B cell (primary cell): ENCODE measurements around the gene APBA3. TPM values are rescaled to one million over a fixed set of nuclear protein-coding genes. Genes with fewer than 3 reads are reported as not detected.

Experiments
- ATAC-seq: fragments of 200-7000 bp; cut with Tn5 transposase; one replicate; pipeline ENCODE4 v1.10.0; 2021; ENCODE audit warnings: low read depth, mild to moderate bottlenecking, moderate number of reproducible peaks, moderate library complexity
- CTCF ChIA-PET: fragments of 350-600 bp; sonication (Branson Sonifier 250); formaldehyde crosslinking; loops from one replicate; lab custom pipeline; 2021; ENCODE audit warnings: antibody characterized with exemption, inconsistent platforms; lab: Charles Lee
- POLR2A ChIA-PET: fragments of 350-600 bp; sonication (Branson Sonifier 250); formaldehyde crosslinking; loops from one replicate; lab custom pipeline; 2021; ENCODE audit warnings: antibody characterized with exemption; lab: Charles Lee
- DNase-seq: peaks from one replicate; pipeline ENCODE4 v3.0.0; 2013
- H2AFZ ChIP-seq: 2 replicates; pipeline ENCODE4 v1.6.1; 2012; ENCODE audit warnings: mild to moderate bottlenecking, low read depth, low read length; ENCODE audit not compliant: insufficient read depth, poor library complexity, severe bottlenecking
- H3K27ac ChIP-seq, 2 donors: 1 replicate in 1 of 2; 2 replicates in 1 of 2; pipeline ENCODE4 v1.5.1; 2012 to 2013; ENCODE audit warnings: low read length in 2 of 2, mild to moderate bottlenecking in 2 of 2, moderate library complexity in 1 of 2
- H3K27me3 ChIP-seq, 4 experiments: fragments of 200-600 bp in 1 of 4; sonication (generic) in 1 of 4; replicated peaks in 1 of 4; 1 replicate in 2 of 4; 2 replicates in 2 of 4; pipeline versions ENCODE4 v1.6.1 to v1.7.0; 2013 to 2016; ENCODE audit warnings: low read length in 3 of 4, mild to moderate bottlenecking in 2 of 4, mixed read lengths in 1 of 4, moderate library complexity in 1 of 4; ENCODE audit not compliant: insufficient read depth in 4 of 4, control insufficient read depth in 3 of 4; ENCODE audit errors: control extremely low read depth in 1 of 4
- H3K36me3 ChIP-seq, 2 experiments: replicated peaks in 1 of 2; 1 replicate in 1 of 2; 2 replicates in 1 of 2; pipeline versions ENCODE4 v1.6.1 to v1.7.1; 2013; ENCODE audit warnings: low read length in 1 of 2; ENCODE audit not compliant: insufficient read depth in 2 of 2, control insufficient read depth in 1 of 2; ENCODE audit errors: control extremely low read depth in 1 of 2, extremely low read depth in 1 of 2
- H3K4me1 ChIP-seq, 2 donors: fragments of 200-600 bp in 1 of 2; sonication (generic) in 1 of 2; 1 replicate in 1 of 2; 2 replicates in 1 of 2; pipeline versions ENCODE4 v1.5.1 to v1.6.1; 2013 to 2017; ENCODE audit warnings: low read length in 2 of 2; ENCODE audit not compliant: control insufficient read depth in 2 of 2, insufficient read depth in 2 of 2
- H3K4me2 ChIP-seq: replicated peaks from 2 replicates; pipeline ENCODE3; 2012; ENCODE audit warnings: mild to moderate bottlenecking, low read depth, low read length; ENCODE audit not compliant: poor library complexity, severe bottlenecking
- H3K4me3 ChIP-seq, 5 experiments: fragments of 200-600 bp in 1 of 5; sonication (generic) in 1 of 5; 1 replicate in 3 of 5; 2 replicates in 2 of 5; pipeline versions ENCODE4 v1.5.1 to v1.7.0; 2011 to 2016; ENCODE audit warnings: low read length in 4 of 5, mild to moderate bottlenecking in 4 of 5, low read depth in 2 of 5, control low read depth in 1 of 5, moderate library complexity in 1 of 5; ENCODE audit not compliant: insufficient read depth in 1 of 5; ENCODE audit errors: control extremely low read depth in 1 of 5, extremely low read depth in 1 of 5
- H3K79me2 ChIP-seq: fragments of 200-600 bp; sonication (generic); one replicate; pipeline ENCODE4 v1.6.0; 2016; ENCODE audit warnings: low read length; ENCODE audit not compliant: control insufficient read depth, insufficient read depth
- H3K9ac ChIP-seq: fragments of 200-600 bp; sonication (generic); 2 replicates; pipeline ENCODE4 v1.6.1; 2017; ENCODE audit warnings: mild to moderate bottlenecking, low read length, moderate library complexity
- H3K9me3 ChIP-seq, 3 donors: one replicate each; pipeline versions ENCODE4 v1.6.1 to v1.7.1; 2013; ENCODE audit warnings: low read length in 2 of 3; ENCODE audit not compliant: control insufficient read depth in 2 of 3, insufficient read depth in 1 of 3; ENCODE audit errors: control extremely low read depth in 1 of 3
- H4K20me1 ChIP-seq: 2 replicates; pipeline ENCODE4 v1.6.0; 2012; ENCODE audit warnings: mild to moderate bottlenecking, low read length; ENCODE audit not compliant: insufficient read depth, control insufficient read depth, poor library complexity, severe bottlenecking
- H3K27ac Mint-ChIP-seq: one replicate; pipeline ENCODE4 v1.8.0; 2021; ENCODE audit warnings: mixed read lengths
- H3K27me3 Mint-ChIP-seq: one replicate; pipeline ENCODE4 v1.8.0; 2021; ENCODE audit warnings: mixed read lengths
- H3K4me1 Mint-ChIP-seq: one replicate; pipeline ENCODE4 v1.8.0; 2021; ENCODE audit warnings: mixed read lengths
- H3K4me3 Mint-ChIP-seq: one replicate; pipeline ENCODE4 v1.8.0; 2021; ENCODE audit warnings: mixed read lengths
- H3K9me3 Mint-ChIP-seq: one replicate; pipeline ENCODE4 v1.8.0; 2022; ENCODE audit warnings: mixed read lengths; ENCODE audit not compliant: insufficient read depth
- CTCF ChIP-seq: fragments of 200-600 bp; IDR thresholded peaks from one replicate; pipeline ENCODE4 v1.8.0; 2022; ENCODE audit warnings: antibody characterized with exemption, mild to moderate bottlenecking
- EZH2 ChIP-seq: IDR thresholded peaks from 2 replicates; pipeline ENCODE4 v1.6.1; 2012; ENCODE audit warnings: borderline replicate concordance, low read depth, mild to moderate bottlenecking, moderate library complexity, low read length; ENCODE audit not compliant: insufficient read depth, poor library complexity, severe bottlenecking
- WGBS: methylation state at CpG from one replicate; pipeline ENCODE4 v1.1.5; 2013; ENCODE audit warnings: missing lambda C conversion rate; ENCODE audit not compliant: insufficient coverage; 5-methylcytosine and 5-hydroxymethylcytosine counted together
- intact Hi-C: fragments of 100-400 bp; cut with micrococcal nuclease; formaldehyde crosslinking; loops from one replicate; pipeline ENCODE4 v1.10.0; 2022
- polyA plus RNA-seq: library from polyadenylated mRNA; depleted of rRNA; stranded (reverse); fragments of >200 nt; gene quantifications from 2 replicates; pipeline ENCODE4 v1.2.3, GENCODE V29; 2012
- total RNA-seq, 2 donors: library from RNA; stranded (reverse); fragments of 120-200 nt in 1 of 2; gene quantifications; 1 replicate in 1 of 2; 2 replicates in 1 of 2; pipeline versions ENCODE4 v1.2.3 to v1.2.4, GENCODE V29; 2013 to 2022

The APBA3 gene
- total and polyA plus RNA-seq, 2 donors (not counting 1 experiment from before 2014, with no cell fraction given), result 61.4 to 91.2 TPM

- H3K9me3 Mint-ChIP-seq, result no peaks in the 10 kb centered on the region
- Histone ChIP-seq H3K79me2 (no peaks in the 10 kb centered on the region), H3K4me2 (no peak overlapping the region), H3K4me1 (no peaks in the 10 kb centered on the region), H4K20me1 (no peaks in the 10 kb centered on the region), H3K27ac (no peak overlapping the region), H3K36me3 (no peaks in the 10 kb centered on the region), H3K27me3 (peaks cover 0 to 6% (median 0%) of the 10 kb centered on the region in 4 experiments), H3K9ac (no peak overlapping the region), H2AFZ (no peak overlapping the region), H3K9me3 (no peaks in the 10 kb centered on the region), H3K4me3 (no peak overlapping the region)
- POLR2A ChIA-PET, result interaction anchor here (0.5 kb wide), 1 partner anchor 120 kb away, joined by 6 read pairs; no protein-coding TSS in a partner anchor
- H3K4me1 Mint-ChIP-seq, result no peaks in the 10 kb centered on the region
- no peak overlapping the region for H3K27ac Mint-ChIP-seq
- H3K27me3 Mint-ChIP-seq, result peaks cover 12% of the 10 kb centered on the region
- intact Hi-C loops, result no loop called here
- WGBS, result 95% methylated on average over 8 of the region's 10 CpGs
- DNase-seq (no peak), ATAC-seq (no peak)
- no peak overlapping the region for H3K4me3 Mint-ChIP-seq
- TF ChIP-seq EZH2 (no peak), CTCF (no peak)
- CTCF ChIA-PET, result interaction anchor here (0.6 kb wide), 1 partner anchor 465 kb away, joined by 3 read pairs; no protein-coding TSS in a partner anchor
Observed at GRCh38 chr19:3737487-3738205, 23.8 kb downstream of the APBA3 start.

GRCh38 chr19:3736106-3736724 is 25.3 kb downstream of the APBA3 start:
- H4K20me1 ChIP-seq, result no peaks in the 10 kb centered on the region
- no peaks in the 10 kb centered on the region for H3K79me2 ChIP-seq
- DNase-seq, result no peak
- H2AFZ ChIP-seq, result no peak overlapping the region
- no peaks in the 10 kb centered on the region for H3K4me1 ChIP-seq
- ChIA-PET POLR2A (no interaction called here), CTCF (no interaction called here)
- Mint-ChIP-seq H3K9me3 (no peaks in the 10 kb centered on the region), H3K4me3 (no peak overlapping the region), H3K27me3 (peaks cover 12% of the 10 kb centered on the region), H3K27ac (no peak overlapping the region), H3K4me1 (no peaks in the 10 kb centered on the region)
- H3K27ac ChIP-seq, result no peak overlapping the region
- peaks cover 0 to 6% (median 0%) of the 10 kb centered on the region in 4 experiments for H3K27me3 ChIP-seq
- ATAC-seq, result no peak
- no peak overlapping the region for H3K9ac ChIP-seq
- WGBS, result 92% methylated on average over 17 of the region's 21 CpGs
- no peak overlapping the region for H3K4me3 ChIP-seq
- no peak overlapping the region for H3K4me2 ChIP-seq
- H3K36me3 ChIP-seq, result no peaks in the 10 kb centered on the region
- TF ChIP-seq EZH2, result no peak
- no peak for TF ChIP-seq CTCF
- no peaks in the 10 kb centered on the region for H3K9me3 ChIP-seq
- intact Hi-C loops, result no loop called here
